ENCODE data around the gene RPL19.
"Not testable (repeated sequence)": the region's sequence is repeated elsewhere in the genome, so short reads cannot be mapped to it uniquely, and the experiment has no call there.

The RPL19 gene

DNA sequence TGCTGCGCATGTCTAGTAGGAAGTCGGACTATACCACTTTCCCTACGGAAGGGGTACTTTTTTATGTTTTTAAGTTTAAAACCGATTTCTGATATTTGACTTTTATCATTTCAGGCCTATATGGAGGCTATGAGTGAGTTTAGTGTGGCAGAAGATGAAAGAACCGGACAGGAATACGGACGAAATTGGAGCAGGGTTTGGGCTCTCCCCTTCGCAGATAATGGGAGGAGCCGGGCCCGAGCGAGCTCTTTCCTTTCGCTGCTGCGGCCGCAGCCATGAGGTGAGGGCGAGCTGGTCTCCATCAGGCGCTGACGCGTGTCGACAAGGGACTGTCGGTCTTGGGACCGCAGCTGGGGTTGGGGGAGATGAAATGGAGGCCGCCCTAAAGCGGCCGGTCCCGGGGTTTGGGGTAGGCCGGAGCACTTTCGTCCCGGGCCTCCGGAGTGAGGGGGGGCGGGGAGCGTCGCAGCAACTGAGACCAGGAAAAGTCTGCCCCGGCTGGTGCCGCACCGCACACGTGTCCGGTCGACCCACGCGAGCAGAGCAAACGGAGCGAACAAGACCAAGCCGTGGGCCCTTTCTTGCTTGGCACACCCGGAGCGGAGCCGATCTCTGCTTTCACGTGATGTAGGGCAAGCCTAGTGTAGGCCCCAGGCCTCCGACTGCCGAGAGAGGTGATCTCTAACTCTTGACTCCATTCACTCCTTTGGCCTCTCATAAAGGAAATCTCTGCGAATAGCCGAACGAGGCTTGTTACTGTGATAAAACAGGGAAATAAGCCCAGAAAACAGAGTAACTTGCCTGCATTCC is at the start of gene RPL19:
Gene RPL19, plus strand, starts transcription at position 214 of the 810 bp plus-strand sequence. Its CDS starts 62 bp downstream, at position 276.
- DNase-seq: peak; percentile 81

DNA sequence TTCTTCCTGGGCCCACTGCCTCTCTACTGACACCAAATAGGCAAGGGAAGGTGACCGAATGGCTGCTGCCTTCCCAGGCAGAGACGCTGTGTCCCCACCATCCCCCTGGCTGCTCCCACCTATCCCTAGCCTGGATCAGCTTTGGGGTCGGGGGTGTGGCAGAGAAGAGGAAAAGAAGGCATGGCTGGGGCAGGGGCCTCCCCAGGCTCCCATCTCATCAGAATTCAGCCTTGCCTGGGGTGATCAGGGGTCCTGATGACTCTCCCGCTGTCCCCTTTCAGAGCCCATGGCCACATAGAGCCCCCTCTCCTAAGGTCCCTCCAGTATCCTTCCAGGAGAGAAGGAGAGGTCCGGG is 49.3 kb upstream of the RPL19 start:
- no peak for DNase-seq

DNA sequence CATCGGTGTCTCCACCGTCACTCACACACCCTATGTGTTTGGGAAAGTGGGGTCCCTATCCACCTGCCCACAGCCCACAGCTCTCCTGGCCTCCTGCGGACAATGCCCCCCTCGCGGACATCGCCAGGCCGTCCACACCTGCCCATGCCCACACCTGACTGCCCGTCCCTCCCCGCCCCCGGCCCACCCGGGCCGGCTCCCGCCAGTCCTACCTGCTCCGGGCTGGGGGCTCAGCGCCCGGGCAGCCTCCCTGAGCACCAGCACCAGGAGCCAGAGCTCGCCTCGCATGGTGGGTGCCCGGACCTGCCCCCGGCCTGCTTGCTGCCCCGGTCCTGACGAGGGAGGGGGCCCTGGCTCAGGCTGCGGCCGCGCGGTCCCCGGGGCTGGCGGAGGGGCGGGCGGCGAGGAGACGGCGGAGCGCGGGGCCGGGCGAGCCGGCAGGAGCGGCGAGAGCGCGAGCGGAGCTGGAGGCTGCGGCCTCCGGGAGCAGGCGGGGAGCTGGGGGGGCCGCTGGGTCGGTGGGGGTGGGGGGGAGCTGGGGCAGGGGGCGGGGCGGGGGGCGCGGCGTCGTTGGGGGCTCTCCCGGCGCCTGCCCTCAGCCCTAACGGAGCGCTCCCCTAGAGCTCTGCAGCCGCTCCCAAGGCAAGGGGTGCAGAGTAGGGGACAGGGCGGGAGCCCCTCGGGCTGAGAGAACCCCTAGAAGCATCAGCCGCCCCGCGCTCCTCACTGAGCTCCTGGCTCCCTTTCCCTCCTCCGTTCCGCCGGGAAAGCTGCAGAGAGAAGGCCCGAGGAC is 48.7 kb upstream of the RPL19 start, which contains the start of gene PLXDC1:
Gene PLXDC1, minus strand, starts transcription at position 488 of the 793 bp plus-strand sequence. Its CDS starts 200 bp downstream, at position 288.
- no peak for DNase-seq

DNA sequence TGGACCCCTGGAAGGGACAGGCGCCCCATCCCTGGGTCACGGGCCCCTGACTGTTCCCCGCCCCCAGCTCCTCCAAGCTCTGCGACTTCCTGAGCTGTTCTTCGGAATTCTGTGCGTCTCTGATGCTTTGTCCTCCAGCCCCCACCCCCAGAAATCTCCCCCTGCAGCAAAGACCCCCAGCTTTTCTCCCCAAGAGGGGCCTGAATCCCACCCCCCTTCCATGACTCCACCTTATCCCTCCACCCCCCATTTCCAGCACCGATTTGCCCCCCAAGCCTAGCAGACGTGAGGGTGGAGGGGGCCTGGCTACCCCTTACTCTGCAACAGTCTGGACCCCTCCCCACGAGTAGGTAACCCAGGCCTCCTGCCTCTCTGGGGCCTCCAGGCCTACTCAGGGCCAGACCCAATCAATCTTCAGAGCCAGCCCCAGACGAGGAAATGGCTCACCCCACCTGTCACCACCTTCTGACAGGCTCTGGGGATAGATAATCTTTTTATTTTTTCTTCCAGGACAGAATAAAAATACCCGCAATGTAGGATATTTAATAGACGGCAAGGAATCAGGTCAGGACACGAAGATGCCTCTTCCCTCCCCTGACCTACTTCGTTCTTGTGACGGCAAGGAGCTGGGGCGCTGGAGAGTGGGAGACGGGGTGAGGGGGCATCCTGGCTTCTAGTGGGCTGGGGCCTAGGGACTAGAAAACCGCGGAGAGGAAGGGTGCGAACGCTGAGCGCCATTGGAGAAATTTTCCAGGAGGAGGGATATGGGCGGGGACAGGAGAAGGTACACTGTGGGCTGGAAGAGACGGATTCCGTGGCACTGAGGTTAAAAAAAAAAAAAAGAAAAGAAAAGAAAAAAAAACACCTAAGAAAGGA is 47.9 kb upstream of the RPL19 start:
- DNase-seq: no peak

DNA sequence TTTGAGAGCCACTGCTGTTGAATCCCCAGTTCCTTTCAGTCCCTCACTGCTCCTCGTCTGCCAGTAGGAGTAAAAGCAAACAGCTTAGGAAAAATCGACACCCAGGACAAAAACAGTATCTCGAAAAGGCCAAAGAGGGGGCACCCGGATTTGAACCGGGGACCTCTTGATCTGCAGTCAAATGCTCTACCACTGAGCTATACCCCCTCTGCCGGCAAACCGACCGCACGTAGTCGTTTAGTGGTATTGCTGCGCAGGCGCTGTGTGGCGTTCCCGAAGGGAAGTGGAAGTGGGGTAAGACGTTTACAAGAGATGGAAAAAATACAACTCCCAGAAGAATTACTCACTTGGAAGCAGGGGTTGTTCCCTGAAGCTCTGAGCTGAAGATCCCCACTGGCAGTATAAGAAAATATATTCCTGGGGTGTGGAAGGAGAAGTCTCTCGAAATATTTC is 46.5 kb upstream of the RPL19 start:
- DNase-seq: peak; percentile 95

DNA sequence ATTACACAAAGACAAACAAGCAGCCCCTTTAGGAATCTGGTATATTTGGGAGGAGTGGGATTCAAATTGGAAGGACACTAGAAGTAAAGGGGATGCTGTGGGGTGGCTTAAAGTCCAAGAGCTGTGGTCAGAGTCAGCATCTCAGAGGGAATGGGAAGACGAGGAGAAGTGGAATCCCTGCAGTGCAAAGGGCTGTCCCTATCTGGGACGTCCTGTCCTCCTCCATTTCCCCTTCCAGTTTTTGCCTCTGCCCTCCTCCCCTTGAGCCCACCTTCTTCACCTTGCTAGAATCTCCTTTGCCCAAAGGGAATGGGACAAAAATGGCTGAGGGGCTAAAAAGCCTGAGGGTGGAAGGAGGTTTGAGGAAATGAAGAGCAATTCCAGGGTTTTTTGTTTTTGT is 44.4 kb upstream of the RPL19 start:
- DNase-seq: no peak

DNA sequence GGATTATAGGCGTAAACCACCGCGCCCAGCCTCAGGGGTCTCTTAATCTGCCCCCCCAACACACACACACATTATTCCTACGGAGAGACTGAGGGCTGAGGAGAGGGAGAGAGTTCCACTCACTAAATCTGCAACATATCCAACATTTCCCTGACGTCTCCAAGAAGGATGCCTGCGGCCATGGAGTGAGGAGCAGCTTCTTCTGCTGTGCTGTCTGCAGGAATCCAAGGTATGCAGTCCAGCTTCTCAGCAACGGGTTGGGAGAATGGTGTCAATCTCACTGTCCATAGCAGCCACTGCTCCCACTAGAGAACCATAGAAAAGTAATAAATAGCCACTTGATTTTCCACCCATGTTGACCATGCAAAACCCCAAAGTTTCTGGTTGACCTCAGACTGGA is 43.6 kb upstream of the RPL19 start:
- DNase-seq: no peak

DNA sequence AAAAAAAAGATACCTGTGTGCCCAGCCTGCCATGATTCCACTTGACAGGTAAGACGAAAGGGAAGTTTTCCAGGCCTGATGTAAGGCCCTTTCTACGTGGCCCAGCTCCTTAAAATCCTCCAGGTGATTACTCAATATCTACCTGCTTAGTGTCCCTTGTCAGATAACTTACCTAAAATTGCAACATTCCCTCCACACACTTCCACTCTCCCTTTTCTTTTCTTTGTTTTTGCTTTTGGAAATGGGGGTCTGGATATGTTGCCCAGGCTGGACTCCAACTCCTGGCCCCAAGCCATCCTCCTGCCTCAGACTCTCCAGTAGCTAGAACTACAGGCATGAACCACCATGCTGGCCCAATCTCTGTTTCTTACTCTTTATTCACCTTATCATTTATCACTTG is 41.5 kb upstream of the RPL19 start:
- no peak for DNase-seq

DNA sequence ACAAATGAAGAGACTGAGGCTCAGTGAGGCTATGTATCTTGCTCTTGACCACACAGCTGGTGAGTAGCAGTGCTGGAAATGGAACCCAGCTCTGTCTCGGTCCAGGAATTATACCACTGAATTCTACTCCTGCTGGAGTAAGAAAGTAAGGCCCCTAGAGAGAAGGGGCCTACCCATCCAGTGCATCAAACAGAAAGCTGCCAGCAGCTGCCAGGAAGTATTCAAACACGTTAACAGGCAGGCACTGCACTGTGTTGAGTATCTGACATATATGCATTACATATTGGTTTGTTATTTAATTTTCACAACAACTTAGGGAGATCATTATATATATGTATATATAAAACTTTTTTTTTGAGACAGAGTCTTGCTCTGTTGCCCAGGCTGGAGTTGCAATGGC is 38.1 kb upstream of the RPL19 start:
- no peak for DNase-seq

DNA sequence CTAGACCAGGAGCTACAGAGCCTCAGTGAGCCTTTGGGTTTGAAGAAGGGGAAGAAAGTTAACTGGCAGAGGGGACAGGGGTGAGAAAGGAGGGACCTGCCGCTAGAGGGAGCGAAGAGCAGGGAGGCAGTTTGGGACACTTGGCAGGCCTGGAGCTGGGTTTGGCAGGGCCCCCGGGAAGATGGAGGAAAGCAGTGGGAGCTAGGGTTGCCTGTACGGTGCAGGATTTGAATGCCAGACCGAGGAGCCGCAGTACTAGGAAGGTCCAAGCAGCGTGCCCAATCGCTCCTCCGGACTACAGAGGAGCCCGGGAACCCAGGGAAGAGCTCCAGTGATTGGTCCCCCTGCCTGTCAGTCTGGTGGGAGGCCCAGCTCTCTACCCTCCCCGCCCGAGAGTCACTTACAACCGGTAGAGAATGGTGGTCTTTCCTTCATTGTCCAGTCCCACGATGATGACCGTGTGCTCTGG is 35.4 kb upstream of the RPL19 start:
- DNase-seq: peak; percentile 67

DNA sequence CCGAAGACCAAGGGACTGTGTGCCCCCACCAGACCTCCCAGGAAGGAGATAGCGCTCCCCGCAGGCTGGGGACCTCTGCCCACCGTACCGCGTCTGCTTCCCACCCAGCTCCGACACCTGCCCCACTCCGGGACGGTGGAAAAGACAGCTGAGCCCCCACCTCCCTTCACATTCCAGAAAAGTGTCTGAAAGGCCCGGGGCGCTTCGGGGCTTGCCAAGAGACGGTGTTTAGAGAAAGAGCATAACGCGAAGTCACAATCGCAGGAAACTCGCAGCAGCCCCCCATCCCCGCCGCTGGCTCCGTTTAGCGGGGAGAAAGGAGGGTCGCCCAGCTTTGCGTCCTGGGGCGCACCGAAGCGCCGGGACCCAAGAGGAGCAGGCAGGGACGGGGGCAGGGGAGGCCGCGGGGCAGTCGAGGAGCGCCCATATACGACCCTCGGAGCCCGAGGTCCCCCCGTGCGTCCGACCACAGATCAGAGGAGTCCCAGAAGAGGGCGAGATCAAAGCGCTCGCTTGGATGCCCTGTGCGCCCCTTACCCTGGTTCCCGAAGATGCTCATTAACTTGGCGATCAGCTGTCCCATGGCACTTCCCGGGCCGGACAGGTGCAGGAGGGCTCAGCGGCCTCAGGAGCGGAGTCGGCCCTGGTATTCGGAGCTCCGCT is 34.8 kb upstream of the RPL19 start:
- no peak for DNase-seq

DNA sequence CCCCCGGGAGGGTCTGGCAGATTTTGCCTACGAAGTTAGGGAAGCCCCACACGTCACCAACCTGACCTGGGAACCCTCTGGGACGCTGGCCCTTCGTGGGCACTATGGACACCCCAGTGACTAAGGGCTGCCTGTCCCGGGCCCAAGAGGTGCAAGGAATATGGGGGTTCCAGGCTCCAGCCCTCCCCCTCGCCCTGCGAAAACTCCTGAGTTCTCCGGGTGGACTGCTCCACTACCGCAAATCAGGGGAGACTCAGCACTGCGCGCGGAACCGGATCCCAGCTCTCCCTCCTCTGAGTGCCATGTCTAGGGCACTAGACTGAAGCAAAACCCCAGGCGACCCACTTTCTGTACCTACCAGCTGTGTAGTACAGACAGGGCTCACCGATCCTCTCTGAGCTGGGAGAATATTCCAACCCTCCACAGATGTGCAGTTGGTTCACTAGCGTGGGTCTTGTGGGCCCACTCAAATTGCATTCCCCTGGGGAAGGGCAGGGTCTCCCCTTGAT is 34.2 kb upstream of the RPL19 start, which contains the start of gene ARL5C:
Gene ARL5C, minus strand, starts transcription at position 321 of the 509 bp plus-strand sequence. CDS start 401 bp downstream, outside the sequence.
- DNase-seq: no peak

DNA sequence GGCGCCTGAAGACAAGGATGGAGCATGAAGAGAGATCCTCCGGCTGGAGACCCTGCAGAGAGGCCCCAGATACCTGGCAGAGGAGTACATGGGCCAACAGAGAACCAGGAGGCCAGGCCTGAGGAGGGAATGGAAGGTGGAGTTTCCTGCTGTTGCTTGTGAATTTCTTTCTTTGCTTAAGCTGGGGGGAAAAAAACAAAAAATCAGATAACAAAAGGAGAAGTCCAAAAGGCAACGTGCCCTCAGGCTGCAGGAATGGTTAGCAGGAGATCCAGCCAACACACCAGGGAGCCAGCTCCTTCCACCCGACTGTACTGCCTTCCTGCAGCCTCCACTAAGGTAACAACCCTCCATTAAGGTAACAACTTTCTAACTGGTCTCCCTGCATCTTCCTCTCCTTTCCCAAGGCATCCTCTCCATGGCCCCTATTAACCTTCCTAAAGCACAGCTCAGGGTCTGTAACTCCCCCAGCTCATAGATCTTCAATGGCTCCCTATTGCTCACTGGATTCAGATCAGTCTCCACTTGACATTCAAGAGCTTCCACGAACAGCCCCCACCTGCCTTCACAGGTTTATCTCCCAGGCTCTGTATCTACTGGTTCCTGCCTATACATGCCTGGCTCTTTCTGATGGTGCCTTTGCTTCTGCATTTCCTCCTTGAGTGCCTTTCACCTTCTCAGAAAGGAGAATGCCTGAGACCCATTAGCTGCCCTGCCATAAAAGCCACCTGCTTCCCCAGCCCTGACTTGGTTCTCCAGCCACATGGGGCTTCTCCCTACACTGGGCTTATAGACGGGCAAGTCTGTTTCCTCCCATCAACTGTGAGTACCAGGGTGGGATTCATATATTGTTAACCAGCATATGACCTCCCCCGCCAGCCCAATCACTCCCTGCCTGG is 33.4 kb upstream of the RPL19 start:
- DNase-seq: no peak

DNA sequence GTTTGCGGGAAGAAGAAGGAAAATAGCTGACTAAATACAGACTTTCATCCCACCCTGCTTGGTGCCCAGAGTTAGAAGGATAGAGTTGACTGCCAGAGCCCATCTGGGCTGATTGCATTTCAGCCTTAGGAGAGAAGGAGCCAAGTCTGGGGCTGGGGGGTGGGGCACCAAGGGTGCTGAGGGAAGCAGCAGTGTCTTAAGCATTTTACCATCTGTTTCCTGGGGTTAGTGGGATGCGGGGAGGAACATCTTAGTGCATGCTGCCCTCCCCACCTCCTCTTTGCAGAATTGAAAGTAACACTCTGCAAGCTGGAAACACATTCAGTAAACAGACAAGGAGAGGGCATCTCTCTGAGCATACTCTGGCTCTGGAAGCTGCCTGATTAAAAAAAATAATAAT is 32.6 kb upstream of the RPL19 start:
- DNase-seq: no peak

DNA sequence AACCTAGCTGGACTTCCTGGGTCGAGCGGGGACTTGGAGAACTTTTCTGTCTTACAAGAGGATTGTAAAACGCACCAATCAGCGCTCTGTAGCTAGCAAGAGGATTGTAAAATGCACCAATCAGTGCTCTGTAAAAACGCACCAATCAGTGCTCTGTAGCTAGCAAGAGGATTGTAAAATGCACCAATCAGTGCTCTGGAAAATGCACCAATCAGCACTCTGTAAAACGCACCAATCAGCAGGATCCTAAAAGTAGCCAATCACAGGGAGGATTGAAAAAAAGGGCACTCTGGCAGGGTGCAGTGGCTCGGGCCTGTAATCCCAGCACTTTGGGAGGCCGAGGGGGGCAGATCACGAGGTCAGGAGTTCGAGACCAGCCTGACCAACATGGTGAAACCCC is 31.6 kb upstream of the RPL19 start:
- DNase-seq: not testable (repeated sequence)

DNA sequence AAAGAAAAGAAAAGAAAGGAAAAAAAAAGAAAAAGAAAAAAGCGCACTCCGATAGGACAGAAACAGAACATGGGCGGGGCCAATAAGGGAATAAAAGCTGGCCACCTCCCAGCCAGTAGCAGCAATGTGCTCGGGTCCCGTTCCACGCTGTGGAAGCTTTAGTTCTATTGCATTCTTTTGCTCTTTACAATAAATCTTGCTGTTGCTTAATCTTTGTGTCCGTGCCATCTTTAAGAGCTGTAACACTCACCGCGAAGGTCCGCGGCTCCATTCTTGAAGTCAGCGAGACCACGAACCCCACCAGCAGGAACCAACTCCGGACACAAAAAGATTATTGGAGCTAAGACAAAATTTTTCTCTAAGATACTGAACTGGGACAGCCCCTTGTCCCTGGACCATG is 31.0 kb upstream of the RPL19 start:
- no peak for DNase-seq

DNA sequence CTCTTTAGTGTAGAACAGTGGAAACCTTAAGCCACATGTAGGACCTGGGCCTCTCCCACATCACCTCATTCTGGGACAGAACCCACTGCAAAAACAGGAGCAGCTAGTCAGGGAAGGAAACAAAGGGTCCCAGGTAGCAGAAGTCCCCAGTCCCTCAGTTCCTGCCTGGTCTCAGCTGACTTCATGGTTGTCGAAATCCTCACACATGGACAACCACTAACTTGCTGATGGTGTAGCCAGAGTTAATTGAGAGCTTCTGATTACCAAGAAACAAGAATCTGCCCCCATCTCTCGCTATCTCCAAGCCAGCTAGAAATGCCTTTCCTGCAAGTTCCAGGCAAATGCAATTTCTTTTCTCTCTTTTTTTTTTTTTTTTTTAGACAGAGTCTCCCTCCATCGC is 30.6 kb upstream of the RPL19 start:
- DNase-seq: no peak

DNA sequence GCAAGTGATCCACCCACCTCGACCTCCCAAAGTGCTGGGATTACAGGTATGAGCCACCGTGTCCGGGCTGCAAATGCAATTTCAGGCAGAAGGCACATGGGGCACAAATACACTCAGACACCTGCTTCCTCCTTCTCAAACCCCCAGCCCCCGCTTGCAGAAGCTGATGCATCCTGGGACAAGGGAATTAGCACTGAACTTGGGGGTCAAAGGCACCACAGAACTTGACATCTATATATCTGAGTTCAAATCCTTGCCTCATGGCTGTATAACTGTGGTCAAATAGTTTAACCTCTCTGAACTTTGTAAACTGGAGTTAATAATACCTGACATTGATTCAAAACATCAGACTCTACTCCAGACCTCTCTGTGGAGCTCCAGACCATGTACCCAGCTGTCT is 30.0 kb upstream of the RPL19 start:
- no peak for DNase-seq

DNA sequence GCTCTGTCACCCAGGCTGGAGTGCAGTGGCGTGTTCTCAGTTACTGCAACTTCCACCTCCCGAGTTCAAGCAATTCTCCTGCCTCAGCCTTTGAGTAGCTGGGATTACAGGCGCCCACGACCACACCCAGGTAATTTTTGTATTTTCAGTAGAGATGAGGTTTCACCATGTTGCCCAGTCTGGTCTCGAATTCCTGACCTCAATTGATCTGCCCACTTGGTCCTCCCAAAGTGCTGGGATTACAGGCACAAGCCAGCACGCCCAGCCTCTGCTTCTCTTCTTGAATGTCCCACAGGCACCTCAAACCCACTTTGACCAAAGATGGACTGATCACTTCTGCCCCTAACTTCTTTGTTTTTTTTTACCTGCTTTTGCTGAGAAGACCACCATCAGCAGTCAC is 29.5 kb upstream of the RPL19 start:
- no peak for DNase-seq

DNA sequence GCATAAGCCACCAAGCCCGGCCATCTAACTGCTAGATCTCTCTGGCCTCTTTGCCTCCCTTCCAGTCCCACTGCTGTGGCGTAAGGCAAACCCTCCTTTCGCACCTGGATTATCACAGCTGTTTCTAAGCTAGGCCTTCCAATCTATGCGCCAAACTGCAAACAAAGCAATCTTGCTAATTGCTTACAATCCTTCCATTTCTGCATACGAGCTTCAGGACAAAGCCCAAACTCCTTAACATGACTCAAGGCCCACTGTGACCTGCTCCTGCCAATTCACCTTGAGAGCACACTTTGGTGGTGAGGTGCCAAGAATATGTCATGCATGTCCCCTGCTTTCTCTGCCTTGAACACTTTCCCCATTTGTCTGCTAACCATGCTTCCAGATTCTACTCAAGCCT is 28.1 kb upstream of the RPL19 start:
- no peak for DNase-seq

DNA sequence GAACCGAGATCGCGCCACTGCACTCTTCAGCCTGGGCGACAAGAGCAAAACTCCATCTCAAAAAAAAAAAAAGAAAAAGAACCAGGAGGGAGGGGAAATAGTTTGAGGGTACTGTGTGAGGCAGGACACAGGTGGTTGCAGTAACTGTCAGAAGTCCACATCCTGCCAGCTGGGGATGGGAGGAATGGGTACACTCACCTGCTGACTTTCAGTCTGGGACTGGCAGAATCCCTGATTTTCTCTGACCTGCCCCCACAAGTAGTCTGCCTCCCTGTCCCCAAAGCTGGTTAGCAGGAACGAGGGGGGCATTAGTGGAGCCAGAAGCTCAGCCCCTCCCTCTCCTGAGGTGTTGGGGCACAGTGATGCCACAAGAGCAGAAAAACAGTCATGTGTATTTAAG is 27.0 kb upstream of the RPL19 start:
- no peak for DNase-seq
